ENCODE measurements around the gene NAPSA. TPM values are rescaled to one million over a fixed set of nuclear protein-coding genes. Genes with fewer than 3 reads are reported as not detected.

NAPSA gene
- total and polyA plus RNA-seq, 2 of the 8 experiments (the other 6 are each of a cell fraction or from before 2014, with no cell fraction given): 0.71 to 0.73 TPM

DNA sequence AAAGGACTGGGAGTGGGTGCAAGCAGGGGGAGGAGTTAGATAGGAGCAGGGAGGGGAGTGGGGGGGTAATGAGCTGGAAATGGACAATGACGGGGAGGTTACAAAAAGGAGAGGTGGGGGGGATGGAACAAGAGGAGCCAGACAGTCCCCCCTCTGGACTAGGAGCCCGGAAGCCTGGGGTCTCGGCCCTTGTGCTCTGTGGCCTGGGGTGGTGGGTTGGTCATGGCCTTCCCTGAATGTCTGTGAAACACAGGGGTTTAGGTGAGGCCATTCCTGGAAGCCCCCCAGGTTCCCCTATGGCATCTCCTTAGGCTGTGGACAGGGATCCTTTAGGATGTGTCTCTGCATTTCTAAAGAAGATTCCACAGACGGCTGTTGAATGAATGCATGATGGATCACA lies 48.3 kb downstream of the NAPSA start (continued):
- no peak for TF ChIP-seq RAD21 (IDR thresholded peaks at IDR 0.05 in 1 of 2, conservative IDR thresholded peaks at IDR 0.05 in 1 of 2; ENCODE audit: low read depth in 2 of 2, low read length in 2 of 2)
- no peak for TF ChIP-seq KDM5A (IDR thresholded peaks at IDR 0.05; ENCODE audit: low read length)
- TF ChIP-seq NRF1 (IDR thresholded peaks at IDR 0.05; ENCODE audit: low read depth, low read length): no peak
- no peak for TF ChIP-seq SAP30 (IDR thresholded peaks at IDR 0.05; ENCODE audit: insufficient read depth, insufficient replicate concordance, low read length)
- TF ChIP-seq CHD7 (IDR thresholded peaks at IDR 0.05; ENCODE audit: insufficient replicate concordance, low read length): no peak
- TF ChIP-seq CEBPB (IDR thresholded peaks at IDR 0.05; ENCODE audit: low read depth, low read length): no peak

Measured in H1 (cell line).